HG02763 (cell line): ENCODE results near the gene SNX6.
"Not testable (repeated sequence)": the region's sequence is repeated elsewhere in the genome, so short reads cannot be mapped to it uniquely, and the experiment has no call there.

ENCODE experiments used
- ATAC-seq: cut with Tn5 transposase; IDR thresholded peaks from one replicate; pipeline ENCODE4 v1.9.1; 2021; ENCODE audit warnings: mild to moderate bottlenecking, moderate library complexity; ENCODE audit not compliant: unreplicated experiment

SNX6 gene

DNA sequence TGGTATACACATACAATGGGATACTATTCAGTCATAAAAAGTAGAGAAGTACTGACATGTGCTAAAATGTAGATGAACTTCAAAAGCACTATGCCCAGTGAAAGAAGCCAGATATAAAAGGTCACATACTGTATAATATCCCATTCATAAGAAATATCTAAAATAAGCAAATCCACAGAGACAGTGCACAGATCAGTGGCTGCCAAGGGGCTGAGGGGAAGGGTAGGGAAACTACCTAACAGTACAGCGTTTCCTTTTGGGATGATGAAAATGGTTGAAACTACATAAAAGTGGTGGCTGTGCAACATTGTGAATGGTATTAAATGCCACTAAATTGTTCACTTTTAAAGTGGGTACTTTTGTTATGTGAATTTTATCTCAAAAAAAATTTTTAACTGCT, 102.4 kb downstream of the SNX6 start:
- no peak for ATAC-seq

DNA sequence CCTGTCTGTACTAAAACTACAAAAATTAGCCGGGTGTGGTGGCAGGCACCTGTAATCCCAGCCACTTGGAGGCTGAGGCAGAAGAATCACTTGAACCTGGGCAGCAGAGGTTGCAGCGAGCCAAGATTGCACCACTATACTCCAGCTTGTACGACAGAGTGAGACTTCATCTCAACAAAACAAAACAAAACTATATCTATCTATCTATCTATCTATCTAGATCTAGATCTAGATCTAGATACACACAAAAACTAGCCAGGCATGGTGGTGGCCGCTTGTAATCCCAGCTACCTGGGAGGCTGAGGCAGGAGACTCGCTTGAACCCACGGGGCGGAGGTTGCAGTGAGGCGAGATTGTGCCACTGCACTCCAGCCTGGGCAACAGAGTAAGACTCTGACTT, 105.7 kb downstream of the SNX6 start:
- not testable (repeated sequence) for ATAC-seq

DNA sequence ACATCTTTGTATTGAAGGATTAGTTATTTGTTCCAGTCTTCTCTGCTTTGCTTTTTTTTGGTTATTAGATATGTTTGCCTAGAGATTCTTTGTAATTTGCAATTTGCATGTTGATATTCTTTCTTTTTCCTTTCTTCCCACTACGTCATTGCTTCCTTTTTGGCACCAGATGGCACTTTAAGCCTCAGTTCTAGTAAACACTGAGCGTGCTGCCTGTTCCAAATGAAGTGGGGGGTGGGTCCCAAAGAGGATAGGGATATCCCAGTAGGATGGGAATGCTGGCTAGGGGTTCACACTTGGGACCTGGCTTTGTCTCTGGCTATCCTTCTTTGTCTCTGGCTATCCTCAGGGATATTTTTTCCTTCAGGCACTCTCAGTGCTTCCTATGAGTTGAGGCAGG, 107.5 kb downstream of the SNX6 start:
- no peak for ATAC-seq

DNA sequence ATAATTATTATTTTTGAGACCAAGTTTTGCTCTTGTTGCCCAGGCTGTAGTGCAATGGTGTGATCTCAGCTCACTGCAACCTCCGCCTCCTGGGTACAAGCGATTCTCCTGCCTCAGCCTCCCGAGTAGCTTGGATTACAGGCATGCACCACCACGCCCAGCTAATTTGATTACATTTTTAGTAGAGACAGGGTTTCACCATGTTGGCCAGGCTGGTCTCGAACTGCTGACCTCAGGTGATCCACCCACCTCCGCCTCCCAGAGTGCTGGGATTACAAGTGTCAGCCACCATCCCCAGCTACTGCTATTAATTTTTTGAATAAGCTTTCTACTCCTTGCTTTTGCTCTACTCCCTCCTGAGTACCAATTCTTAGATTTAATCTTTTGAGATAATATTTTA, 108.9 kb downstream of the SNX6 start:
- not testable (repeated sequence) for ATAC-seq

DNA sequence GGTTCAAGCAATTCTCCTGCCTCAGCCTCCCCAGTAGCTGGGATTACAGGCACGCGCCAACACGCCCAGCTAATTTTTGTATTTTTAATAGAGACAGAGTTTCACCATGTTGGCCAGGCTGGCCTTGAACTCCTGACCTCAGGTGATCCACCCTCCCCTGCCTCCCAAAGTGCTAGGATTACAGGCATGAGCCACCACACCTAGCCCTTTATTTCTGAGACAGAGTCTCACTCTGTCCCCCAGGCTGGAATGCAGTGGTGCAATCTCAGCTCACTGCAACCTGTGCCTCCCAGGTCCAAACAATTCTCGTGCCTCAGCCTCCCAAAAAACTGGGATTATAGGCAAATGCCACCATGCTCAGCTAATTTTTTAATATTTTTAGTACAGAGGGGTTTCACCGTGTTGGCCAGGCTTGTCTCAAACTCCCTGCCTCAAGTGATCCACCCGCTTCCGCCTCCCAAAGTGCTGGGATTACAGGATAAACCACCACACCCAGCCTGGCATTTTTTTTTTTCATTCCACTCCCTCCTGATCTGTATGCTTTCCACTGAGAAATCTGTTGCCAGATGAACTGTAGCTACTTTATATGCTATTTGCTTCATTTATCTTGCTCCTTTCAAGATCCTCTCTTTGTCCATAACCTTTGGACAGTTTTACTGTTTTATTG, 109.5 kb downstream of the SNX6 start:
- not testable (repeated sequence) for ATAC-seq
